Cardiac muscle cell (in vitro differentiated cells and primary cell): Measurements from ENCODE around the gene IFTAP. TPM values are rescaled to one million over a fixed set of nuclear protein-coding genes. Genes with fewer than 3 reads are reported as not detected.

Source experiments
- DNase-seq, 2 donors: peaks; one replicate each; pipeline versions ENCODE4 v3.0.0 to v3.0.0-alpha.2; 2010 to 2017; ENCODE audit warnings: low read depth in 1 of 2, low spot score in 1 of 2
- H3K27ac ChIP-seq: fragments of 200-600 bp; sonication (generic); 2 replicates; pipeline ENCODE4 v1.5.1; 2016
- H3K27me3 ChIP-seq: fragments of 200-600 bp; sonication (generic); 2 replicates; pipeline ENCODE4 v1.6.0; 2016; ENCODE audit warnings: control low read depth
- H3K36me3 ChIP-seq: fragments of 200-600 bp; sonication (generic); 2 replicates; pipeline ENCODE4 v1.5.1; 2016; ENCODE audit warnings: control low read depth
- H3K4me1 ChIP-seq: fragments of 200-600 bp; sonication (generic); 2 replicates; pipeline ENCODE4 v1.8.1; 2017; ENCODE audit warnings: low read depth, mild to moderate bottlenecking, mixed run types
- H3K4me3 ChIP-seq: fragments of 200-600 bp; sonication (generic); 2 replicates; pipeline ENCODE4 v1.5.1; 2016; ENCODE audit warnings: mild to moderate bottlenecking
- H3K9me3 ChIP-seq: fragments of 200-600 bp; sonication (generic); 2 replicates; pipeline ENCODE4 v1.5.1; 2017; ENCODE audit warnings: low read depth, mild to moderate bottlenecking, control low read depth
- polyA plus RNA-seq: library from polyadenylated mRNA; unstranded; fragments of >200 nt; fragmentation: Nextera tagmentation; extraction: Ambion mirVana; gene quantifications from 2 replicates; pipeline ENCODE4 v1.2.1, GENCODE V29; 2016
- total RNA-seq: library from RNA; depleted of rRNA; stranded (reverse); fragments of >200 nt; gene quantifications from 2 replicates; pipeline ENCODE4 v1.2.3, GENCODE V29; 2016
- TF ChIP-seq, protein P1 (sequence below): IDR thresholded peaks from 2 replicates; pipeline ENCODE4 v1.5.1; 2012; ENCODE audit warnings: low read depth, mild to moderate bottlenecking, low read length

The IFTAP gene
- total and polyA plus RNA-seq, 2 experiments from 2014 or later, result 57.1 to 67.3 TPM

- no peaks in the 10 kb centered on the region for H3K4me1 ChIP-seq
- H3K9me3 ChIP-seq, result no peaks in the 10 kb centered on the region
- no peak overlapping the region for H3K27ac ChIP-seq
- no peak overlapping the region for H3K4me3 ChIP-seq
- peaks cover 44% of the 10 kb centered on the region for H3K27me3 ChIP-seq
- no peak for DNase-seq
- H3K36me3 ChIP-seq, result no peaks in the 10 kb centered on the region
- TF ChIP-seq, protein P1, sequence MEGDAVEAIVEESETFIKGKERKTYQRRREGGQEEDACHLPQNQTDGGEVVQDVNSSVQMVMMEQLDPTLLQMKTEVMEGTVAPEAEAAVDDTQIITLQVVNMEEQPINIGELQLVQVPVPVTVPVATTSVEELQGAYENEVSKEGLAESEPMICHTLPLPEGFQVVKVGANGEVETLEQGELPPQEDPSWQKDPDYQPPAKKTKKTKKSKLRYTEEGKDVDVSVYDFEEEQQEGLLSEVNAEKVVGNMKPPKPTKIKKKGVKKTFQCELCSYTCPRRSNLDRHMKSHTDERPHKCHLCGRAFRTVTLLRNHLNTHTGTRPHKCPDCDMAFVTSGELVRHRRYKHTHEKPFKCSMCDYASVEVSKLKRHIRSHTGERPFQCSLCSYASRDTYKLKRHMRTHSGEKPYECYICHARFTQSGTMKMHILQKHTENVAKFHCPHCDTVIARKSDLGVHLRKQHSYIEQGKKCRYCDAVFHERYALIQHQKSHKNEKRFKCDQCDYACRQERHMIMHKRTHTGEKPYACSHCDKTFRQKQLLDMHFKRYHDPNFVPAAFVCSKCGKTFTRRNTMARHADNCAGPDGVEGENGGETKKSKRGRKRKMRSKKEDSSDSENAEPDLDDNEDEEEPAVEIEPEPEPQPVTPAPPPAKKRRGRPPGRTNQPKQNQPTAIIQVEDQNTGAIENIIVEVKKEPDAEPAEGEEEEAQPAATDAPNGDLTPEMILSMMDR, result no peak
These were observed 7.8 kb upstream of the IFTAP start for GRCh38 chr11:36586543-36586942.

DNA sequence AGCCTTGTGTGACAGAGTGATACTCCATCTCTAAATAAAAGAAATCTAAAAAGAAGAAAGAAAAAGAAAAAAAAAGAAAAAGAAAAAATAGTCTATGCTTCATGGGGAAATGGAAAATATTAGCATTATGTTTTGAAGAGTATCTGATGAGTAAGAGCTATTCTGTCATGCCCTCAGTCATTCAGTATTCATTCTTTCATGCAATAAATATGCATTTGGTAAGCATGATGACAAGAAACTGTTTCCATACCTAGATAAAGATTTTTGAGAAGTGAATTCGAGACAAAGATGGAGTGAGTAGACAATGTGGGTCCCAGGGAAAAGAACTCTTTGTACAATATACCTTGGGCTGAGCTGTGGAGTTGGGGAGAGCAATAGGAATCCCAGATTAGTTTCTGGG is 6.2 kb upstream of the IFTAP start:
- Histone ChIP-seq H3K27me3 (peaks cover 58% of the 10 kb centered on the region), H3K36me3 (no peaks in the 10 kb centered on the region), H3K4me3 (no peak overlapping the region), H3K9me3 (no peaks in the 10 kb centered on the region), H3K4me1 (no peaks in the 10 kb centered on the region), H3K27ac (no peak overlapping the region)
- TF ChIP-seq, protein P1, result no peak
- DNase-seq, result no peak

DNA sequence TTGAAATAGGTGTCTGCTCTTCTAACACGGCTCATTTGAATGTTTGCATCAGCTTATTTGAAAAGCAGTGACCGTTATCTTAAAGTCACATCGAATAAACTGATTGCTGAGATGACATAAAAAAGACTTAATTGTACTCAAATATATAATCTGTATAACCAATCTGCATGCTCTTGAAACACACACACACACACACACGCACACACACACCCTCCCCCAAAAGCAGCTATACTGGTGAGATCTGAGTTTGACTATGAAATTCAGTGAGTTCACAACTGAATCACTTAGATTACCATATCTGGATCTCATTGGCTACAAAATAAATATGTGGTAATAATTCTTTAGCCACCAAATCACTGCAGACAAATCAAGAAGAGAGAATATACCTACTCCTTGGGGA is 3.8 kb upstream of the IFTAP start:
- no peak overlapping the region for H3K4me3 ChIP-seq
- H3K9me3 ChIP-seq, result no peaks in the 10 kb centered on the region
- H3K4me1 ChIP-seq, result peaks cover 6% of the 10 kb centered on the region
- peaks cover 55% of the 10 kb centered on the region for H3K27me3 ChIP-seq
- H3K27ac ChIP-seq, result no peak overlapping the region
- H3K36me3 ChIP-seq, result no peaks in the 10 kb centered on the region
- no peak for DNase-seq
- TF ChIP-seq, protein P1, result no peak

GRCh38 chr11:36591433-36591832 is 2.9 kb upstream of the IFTAP start:
- no peak overlapping the region for H3K27ac ChIP-seq
- H3K9me3 ChIP-seq, result no peaks in the 10 kb centered on the region
- DNase-seq, result no peak
- H3K36me3 ChIP-seq, result no peaks in the 10 kb centered on the region
- TF ChIP-seq, protein P1, result no peak
- H3K27me3 ChIP-seq, result peaks cover 55% of the 10 kb centered on the region
- H3K4me3 ChIP-seq, result no peak overlapping the region
- peaks cover 6% of the 10 kb centered on the region for H3K4me1 ChIP-seq

GRCh38 chr11:36596880-36597279 is 2.6 kb downstream of the IFTAP start:
- no peak for DNase-seq
- Histone ChIP-seq H3K4me1 (peaks cover 6% of the 10 kb centered on the region), H3K4me3 (no peak overlapping the region), H3K9me3 (no peaks in the 10 kb centered on the region), H3K27ac (no peak overlapping the region), H3K36me3 (no peaks in the 10 kb centered on the region), H3K27me3 (peaks cover 11% of the 10 kb centered on the region)
- TF ChIP-seq, protein P1, result no peak

- Histone ChIP-seq H3K27ac (no peak within 1 kb of the TSS), H3K36me3 (no peaks in the 10 kb centered on the region), H3K4me1 (peaks cover 6% of the 10 kb centered on the region), H3K9me3 (no peaks in the 10 kb centered on the region), H3K27me3 (peaks cover under 1% of the 10 kb centered on the region), H3K4me3 (no peak within 1 kb of the TSS)
- no peak for DNase-seq
- TF ChIP-seq, protein P1, result no peak
These were observed 3.7 kb downstream of the IFTAP start, which contains the start of gene RAG2 for GRCh38 chr11:36598051-36598450. Gene RAG2, minus strand, starts transcription at chr11:36598236. Its CDS starts 4,068 bp downstream, at chr11:36594168.
